HG02943 (cell line): ENCODE results near the gene MNAT1.
A peak's percentile ranks its signal among the peaks of the same experiment; 100 is the strongest.
"Not testable (repeated sequence)": the region's sequence is repeated elsewhere in the genome, so short reads cannot be mapped to it uniquely, and the experiment has no call there.

Source experiments
- ATAC-seq: cut with Tn5 transposase; IDR thresholded peaks from one replicate; pipeline ENCODE4 v1.9.1; 2021; ENCODE audit warnings: mild to moderate bottlenecking, low read depth, moderate library complexity; ENCODE audit not compliant: unreplicated experiment

Gene MNAT1

GRCh38 chr14:60736494-60736893 lies 1.9 kb downstream of the MNAT1 start:
- no peak for ATAC-seq

GRCh38 chr14:60738843-60739508 lies 4.4 kb downstream of the MNAT1 start:
- no peak for ATAC-seq

GRCh38 chr14:60744566-60744965 lies 10.0 kb downstream of the MNAT1 start:
- ATAC-seq, result no peak

- peak; percentile 99 for ATAC-seq
Measured at GRCh38 chr14:60753264-60754119, 18.9 kb downstream of the MNAT1 start.

- ATAC-seq, result no peak
Measured at GRCh38 chr14:60756847-60757246, 22.3 kb downstream of the MNAT1 start.

GRCh38 chr14:60757567-60758002 lies 23.0 kb downstream of the MNAT1 start:
- no peak for ATAC-seq

- ATAC-seq, result no peak
Measured at GRCh38 chr14:60758885-60759284, 24.3 kb downstream of the MNAT1 start.

GRCh38 chr14:60760209-60760608 lies 25.6 kb downstream of the MNAT1 start:
- no peak for ATAC-seq

GRCh38 chr14:60760644-60761364 lies 26.2 kb downstream of the MNAT1 start:
- ATAC-seq, result no peak

- no peak for ATAC-seq
Measured at GRCh38 chr14:60768602-60769001, 34.0 kb downstream of the MNAT1 start.

GRCh38 chr14:60771117-60771516 lies 36.6 kb downstream of the MNAT1 start:
- no peak for ATAC-seq

GRCh38 chr14:60773558-60773957 lies 39.0 kb downstream of the MNAT1 start:
- no peak for ATAC-seq

GRCh38 chr14:60775296-60775695 lies 40.7 kb downstream of the MNAT1 start:
- no peak for ATAC-seq

GRCh38 chr14:60777856-60778578 lies 43.5 kb downstream of the MNAT1 start:
- no peak for ATAC-seq

- ATAC-seq, result not testable (repeated sequence)
Measured at GRCh38 chr14:60779745-60780514, 45.4 kb downstream of the MNAT1 start.

- ATAC-seq, result not testable (repeated sequence)
Measured at GRCh38 chr14:60780558-60780957, 46.0 kb downstream of the MNAT1 start.

- no peak for ATAC-seq
Measured at GRCh38 chr14:60786905-60787304, 52.3 kb downstream of the MNAT1 start.

- ATAC-seq, result no peak
Measured at GRCh38 chr14:60789656-60790055, 55.1 kb downstream of the MNAT1 start.

- ATAC-seq, result no peak
Measured at GRCh38 chr14:60790850-60791249, 56.3 kb downstream of the MNAT1 start.

- no peak for ATAC-seq
Measured at GRCh38 chr14:60796434-60796833, 61.9 kb downstream of the MNAT1 start.
